Kasumi-1 (cell line): ENCODE results near the gene SPATC1L.
"Not testable (repeated sequence)": the region's sequence is repeated elsewhere in the genome, so short reads cannot be mapped to it uniquely, and the experiment has no call there.

ENCODE experiments used
- DNase-seq, 2 experiments: peaks; one replicate each; lab custom pipeline; 2025; lab: John Stamatoyannopoulos, UW

Gene SPATC1L

GRCh38 chr21:46183337-46183909, 836 bp downstream of the SPATC1L start:
- DNase-seq, result peak in 1 of 2 experiments; percentile 19

- DNase-seq, result no peak
Observed at GRCh38 chr21:46182548-46183336, 1.5 kb downstream of the SPATC1L start.

- no peak for DNase-seq
Observed at GRCh38 chr21:46181953-46182547, 2.2 kb downstream of the SPATC1L start.

GRCh38 chr21:46181436-46181835, 2.8 kb downstream of the SPATC1L start:
- DNase-seq, result no peak

- DNase-seq, result no peak
Observed at GRCh38 chr21:46180778-46181391, 3.4 kb downstream of the SPATC1L start.

- DNase-seq, result peak; percentile 67 to 74
Observed at GRCh38 chr21:46180079-46180722, 4.1 kb downstream of the SPATC1L start.

- no peak for DNase-seq
Observed at GRCh38 chr21:46179708-46180078, 4.6 kb downstream of the SPATC1L start.

GRCh38 chr21:46178961-46179360, 5.3 kb downstream of the SPATC1L start:
- no peak for DNase-seq

GRCh38 chr21:46176443-46177129, 7.7 kb downstream of the SPATC1L start:
- not testable (repeated sequence) for DNase-seq

GRCh38 chr21:46173573-46173972, 10.7 kb downstream of the SPATC1L start:
- no peak for DNase-seq

- no peak for DNase-seq
Observed at GRCh38 chr21:46172863-46173528, 11.3 kb downstream of the SPATC1L start.

- DNase-seq, result no peak
Observed at GRCh38 chr21:46171996-46172862, 12.0 kb downstream of the SPATC1L start.

- DNase-seq, result no peak
Observed at GRCh38 chr21:46171585-46171984, 12.7 kb downstream of the SPATC1L start.

GRCh38 chr21:46170436-46171193, 13.6 kb downstream of the SPATC1L start:
- not testable (repeated sequence) for DNase-seq

- no peak for DNase-seq
Observed at GRCh38 chr21:46168659-46169386, 15.4 kb downstream of the SPATC1L start.

GRCh38 chr21:46168238-46168637, 16.0 kb downstream of the SPATC1L start:
- DNase-seq, result no peak

- no peak for DNase-seq
Observed at GRCh38 chr21:46165098-46165497, 19.2 kb downstream of the SPATC1L start.

- no peak for DNase-seq
Observed at GRCh38 chr21:46163380-46163779, 20.9 kb downstream of the SPATC1L start.
